Motor neuron (in vitro differentiated cells): ENCODE measurements around the gene ZDHHC20. TPM values are rescaled to one million over a fixed set of nuclear protein-coding genes. Genes with fewer than 3 reads are reported as not detected.

ENCODE experiments used
- ATAC-seq, 8 experiments: fragments of 200-7000 bp; cut with Tn5 transposase; replicated peaks in 6 of 8; 2 replicates each; pipeline ENCODE4 v1.8.0; 2021; ENCODE audit warnings: mild to moderate bottlenecking in 8 of 8, moderate library complexity in 8 of 8
- H3K27ac ChIP-seq, 2 donors: fragments of 250-450 bp; sonication (Bioruptor Pico); 2 replicates each; pipeline ENCODE4 v1.9.0; 2021; ENCODE audit warnings: antibody characterized with exemption in 2 of 2, mild to moderate bottlenecking in 2 of 2, moderate library complexity in 1 of 2
- H3K4me1 ChIP-seq, 2 donors: fragments of 250-450 bp; sonication (Bioruptor Pico); replicated peaks in 1 of 2; 2 replicates each; pipeline ENCODE4 v1.6.1; 2021; ENCODE audit warnings: antibody characterized with exemption in 2 of 2, mild to moderate bottlenecking in 2 of 2, moderate library complexity in 1 of 2
- H3K4me3 ChIP-seq, 5 donors: fragments of 250-450 bp; sonication (Bioruptor Pico); 2 replicates each; pipeline ENCODE4 v1.9.0; 2021; ENCODE audit warnings: antibody characterized with exemption in 5 of 5, mild to moderate bottlenecking in 5 of 5, moderate library complexity in 4 of 5
- WGBS, 10 experiments: fragments of 450-650 bp; shearing (Covaris generic); methylation state at CpG; one replicate each; pipeline ENCODE4 v1.0.0; 2022; 5-methylcytosine and 5-hydroxymethylcytosine counted together
- in situ Hi-C, 9 experiments: fragments of 400-800 bp; cut with MboI; loops; one replicate each; pipeline ENCODE4 v1.15.0; 2021; ENCODE audit warnings: low sequenced_read_pairs in 9 of 9, low pct_unique_long_range_greater_than_20kb in 2 of 9; ENCODE audit not compliant: unreplicated experiment in 9 of 9
- total RNA-seq, 8 experiments: library from RNA; unstranded; fragments of 300-600 nt; gene quantifications; 2 replicates each; pipeline versions ENCODE4 v1.2.3 to v1.2.4, GENCODE V29; 2022

The ZDHHC20 gene
- total RNA-seq, 8 experiments from 2014 or later: 19.5 to 33.9 (median 26.3) TPM

GRCh38 chr13:21465710-21466160, 6.6 kb upstream of the ZDHHC20 start:
- Histone ChIP-seq H3K27ac (no peak overlapping the region), H3K4me1 (no peaks in the 10 kb centered on the region), H3K4me3 (no peak overlapping the region)
- 15 to 80% (median 42%) methylated on average over 1 to 7 of the region's 9 CpGs; no CpG with 5 or more reads in 2 of the 10 experiments for WGBS, 10 experiments
- peak in 3 of 8 experiments; percentile 25 to 61 (median 39) for ATAC-seq
- in situ Hi-C loops: loop anchor here in 4 of 9 experiments (10.0 to 25.0 kb wide), 4 partner anchors 153 to 528 kb away; no protein-coding TSS in a partner anchor

- no peak overlapping the region for H3K27ac ChIP-seq
- H3K4me3 ChIP-seq: no peak overlapping the region
- ATAC-seq: no peak
- in situ Hi-C loops: loop anchor here in 4 of 9 experiments (10.0 to 25.0 kb wide), 4 partner anchors 151 to 526 kb away; no protein-coding TSS in a partner anchor
- H3K4me1 ChIP-seq: no peaks in the 10 kb centered on the region
These were observed 4.3 kb upstream of the ZDHHC20 start for GRCh38 chr13:21463424-21463823.

DNA sequence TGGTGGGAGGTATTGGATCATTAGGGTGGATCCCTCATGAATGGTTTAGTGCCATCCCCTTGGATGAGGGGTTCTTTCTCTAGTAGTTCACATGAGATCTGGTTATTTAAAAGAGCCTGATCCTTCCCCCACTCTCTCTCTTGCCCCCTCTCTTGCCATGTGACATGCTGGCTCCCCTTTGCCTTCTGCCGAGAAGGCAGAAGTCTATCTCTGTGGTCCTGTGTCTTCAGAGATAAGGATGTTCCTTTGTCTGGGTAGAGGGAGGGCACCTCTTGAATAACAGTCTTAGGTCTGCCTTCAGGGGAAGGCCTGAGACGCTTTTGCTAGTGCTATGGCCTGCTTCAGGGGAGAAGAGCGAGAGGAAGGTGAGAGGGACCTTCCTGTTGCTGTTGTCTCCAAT, 2.0 kb upstream of the ZDHHC20 start:
- ATAC-seq: no peak
- in situ Hi-C loops: loop anchor here in 4 of 9 experiments (10.0 to 25.0 kb wide), 4 partner anchors 149 to 524 kb away; no protein-coding TSS in a partner anchor
- no peak overlapping the region for H3K4me3 ChIP-seq
- H3K27ac ChIP-seq: no peak overlapping the region
- 80 to 100% (median 100%) methylated on average over 1 to 3 of the region's 3 CpGs; no CpG with 5 or more reads in 7 of the 10 experiments for WGBS, 10 experiments
- peaks cover 11 to 12% of the 10 kb centered on the region in 2 donors for H3K4me1 ChIP-seq

DNA sequence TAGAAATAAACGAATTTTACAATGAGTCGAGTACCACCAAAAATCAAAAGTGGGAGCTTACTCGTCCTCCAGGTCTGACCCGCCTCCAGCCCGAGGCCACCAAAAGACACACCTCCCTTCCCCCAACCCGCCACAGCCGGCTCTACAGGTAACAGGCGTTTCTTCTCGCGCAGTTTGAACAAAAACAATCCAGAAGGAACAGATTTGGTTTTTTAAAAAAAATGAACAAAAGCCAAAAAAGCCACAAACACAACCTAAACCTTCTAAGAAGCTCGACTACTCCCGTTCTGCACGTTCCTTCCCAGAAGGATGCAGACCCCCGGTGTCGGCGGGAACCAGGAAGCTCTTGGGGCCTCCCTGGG, 671 bp downstream of the ZDHHC20 start:
- in situ Hi-C loops: loop anchor here in 3 of 9 experiments (25.0 kb wide), 3 partner anchors 146 to 521 kb away; no protein-coding TSS in a partner anchor
- H3K4me3 ChIP-seq: peak overlapping the region; percentile 62 to 91 (median 73)
- peak in 7 of 8 experiments; percentile 4 to 16 (median 12) for ATAC-seq
- peak overlapping the region; percentile 71 to 80 for H3K27ac ChIP-seq
- 0 to 11% (median 2%) methylated on average over 3 to 12 of the region's 16 CpGs; no CpG with 5 or more reads in 2 of the 10 experiments for WGBS, 10 experiments
- peaks cover 11 to 12% of the 10 kb centered on the region in 2 donors for H3K4me1 ChIP-seq

- in situ Hi-C loops: loop anchor here in 3 of 9 experiments (25.0 kb wide), 3 partner anchors 141 to 516 kb away; no protein-coding TSS in a partner anchor
- H3K4me3 ChIP-seq: no peak overlapping the region
- no peak overlapping the region for H3K27ac ChIP-seq
- WGBS, 10 experiments: 58 to 100% (median 99%) methylated on average over 2 to 6 of the region's 6 CpGs
- H3K4me1 ChIP-seq: peaks cover 11 to 12% of the 10 kb centered on the region in 2 donors
- peak in 2 of 8 experiments; percentile 89 to 98 for ATAC-seq
These were observed 5.6 kb downstream of the ZDHHC20 start for GRCh38 chr13:21453387-21454081.

GRCh38 chr13:21450936-21451335, 8.2 kb downstream of the ZDHHC20 start:
- WGBS, 10 experiments: 71 to 100% (median 94%) methylated on average over 1 to 3 of the region's 3 CpGs
- H3K4me1 ChIP-seq: no peaks in the 10 kb centered on the region
- no peak for ATAC-seq
- H3K4me3 ChIP-seq: no peak overlapping the region
- in situ Hi-C loops: loop anchor here in 3 of 9 experiments (25.0 kb wide), 3 partner anchors 139 to 514 kb away; no protein-coding TSS in a partner anchor
- no peak overlapping the region for H3K27ac ChIP-seq

GRCh38 chr13:21446656-21447055, 12.4 kb downstream of the ZDHHC20 start:
- in situ Hi-C loops: no loop called here
- Histone ChIP-seq H3K27ac (no peak overlapping the region), H3K4me3 (no peak overlapping the region), H3K4me1 (no peaks in the 10 kb centered on the region)
- 90 to 100% (median 100%) methylated on average over 1 to 2 of the region's 2 CpGs; no CpG with 5 or more reads in 1 of the 10 experiments for WGBS, 10 experiments
- ATAC-seq: no peak

GRCh38 chr13:21445759-21446158, 13.3 kb downstream of the ZDHHC20 start:
- ATAC-seq: no peak
- in situ Hi-C loops: no loop called here
- 73 to 100% (median 92%) methylated on average over 2 to 6 of the region's 6 CpGs for WGBS, 10 experiments

DNA sequence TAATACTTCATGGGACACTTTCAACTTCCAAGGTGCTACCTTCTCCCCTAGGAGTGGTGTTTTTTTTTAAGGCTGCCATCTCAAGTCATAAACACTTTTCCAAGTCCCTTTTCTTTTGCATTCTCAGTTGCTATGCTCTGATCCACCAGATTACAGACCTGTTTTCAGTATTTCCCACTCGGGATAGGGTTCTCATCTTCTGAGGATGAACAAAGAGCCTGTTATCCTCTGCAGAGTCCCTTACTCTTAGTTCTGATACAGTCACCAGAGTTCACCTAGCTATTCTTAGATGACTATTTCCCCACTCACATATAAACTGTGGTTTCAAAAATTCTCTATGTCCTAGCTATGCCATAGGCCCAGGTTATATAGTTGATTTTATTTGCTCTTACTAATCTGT, 15.9 kb downstream of the ZDHHC20 start:
- no peaks in the 10 kb centered on the region for H3K4me1 ChIP-seq
- H3K27ac ChIP-seq: no peak overlapping the region
- WGBS, 10 experiments: 80 to 100% (median 100%) methylated on average over 1 of the region's 1 CpG; no CpG with 5 or more reads in 2 of the 10 experiments
- no peak for ATAC-seq
- H3K4me3 ChIP-seq: no peak overlapping the region
- in situ Hi-C loops: no loop called here

More at GRCh38 chr13:21445759-21446158, 13.3 kb downstream of the ZDHHC20 start:
- no peaks in the 10 kb centered on the region for H3K4me1 ChIP-seq
- no peak overlapping the region for H3K4me3 ChIP-seq
- no peak overlapping the region for H3K27ac ChIP-seq

- in situ Hi-C loops: no loop called here
- Histone ChIP-seq H3K4me1 (no peaks in the 10 kb centered on the region), H3K4me3 (no peak overlapping the region), H3K27ac (no peak overlapping the region)
- ATAC-seq: no peak
- 90 to 100% (median 96%) methylated on average over 1 to 6 of the region's 6 CpGs for WGBS, 10 experiments
These were observed 22.5 kb downstream of the ZDHHC20 start for GRCh38 chr13:21436582-21436981.

DNA sequence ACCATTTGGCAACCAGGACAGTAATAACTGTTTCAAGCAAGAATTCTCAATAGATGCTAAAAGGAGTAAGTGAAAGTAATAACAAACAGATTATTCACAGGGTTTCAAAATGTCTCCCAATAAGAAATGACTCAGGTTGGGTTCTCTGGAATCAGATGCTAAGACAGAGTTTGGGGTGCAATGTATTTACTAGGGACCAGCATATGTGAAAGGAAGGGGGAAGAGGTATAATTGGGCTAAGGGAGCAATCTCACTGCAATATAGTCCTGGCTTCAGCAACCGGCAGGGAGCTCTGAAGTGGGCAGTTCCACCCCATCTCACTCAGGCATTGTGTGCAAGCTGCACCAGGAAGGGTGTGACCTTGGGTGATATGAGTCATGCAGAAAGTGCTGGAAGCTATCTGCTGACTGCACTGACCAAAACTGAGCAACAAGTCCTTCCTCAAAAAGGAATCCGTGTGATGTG, 23.4 kb downstream of the ZDHHC20 start:
- Histone ChIP-seq H3K27ac (no peak overlapping the region), H3K4me3 (no peak overlapping the region), H3K4me1 (no peaks in the 10 kb centered on the region)
- in situ Hi-C loops: no loop called here
- ATAC-seq: peak; percentile 43 to 100 (median 78)
- WGBS, 10 experiments: 0 to 100% (median 80%) methylated on average over 1 to 2 of the region's 2 CpGs; no CpG with 5 or more reads in 3 of the 10 experiments

GRCh38 chr13:21435231-21435630, 23.9 kb downstream of the ZDHHC20 start:
- no peaks in the 10 kb centered on the region for H3K4me1 ChIP-seq
- H3K4me3 ChIP-seq: no peak overlapping the region
- in situ Hi-C loops: no loop called here
- WGBS, 10 experiments: 52 to 100% (median 100%) methylated on average over 1 to 2 of the region's 2 CpGs
- no peak overlapping the region for H3K27ac ChIP-seq
- no peak for ATAC-seq

GRCh38 chr13:21434588-21434987, 24.5 kb downstream of the ZDHHC20 start:
- no peak for ATAC-seq
- no peaks in the 10 kb centered on the region for H3K4me1 ChIP-seq
- 17 to 100% (median 100%) methylated on average over 1 to 3 of the region's 3 CpGs; no CpG with 5 or more reads in 1 of the 10 experiments for WGBS, 10 experiments
- in situ Hi-C loops: no loop called here
- H3K27ac ChIP-seq: no peak overlapping the region
- H3K4me3 ChIP-seq: no peak overlapping the region
